ENCODE data around the gene CATSPERB. TPM values are rescaled to one million over a fixed set of nuclear protein-coding genes. Genes with fewer than 3 reads are reported as not detected.

The CATSPERB gene
- total RNA-seq, 2 experiments from 2014 or later: 5.3 to 7.1 TPM

DNA sequence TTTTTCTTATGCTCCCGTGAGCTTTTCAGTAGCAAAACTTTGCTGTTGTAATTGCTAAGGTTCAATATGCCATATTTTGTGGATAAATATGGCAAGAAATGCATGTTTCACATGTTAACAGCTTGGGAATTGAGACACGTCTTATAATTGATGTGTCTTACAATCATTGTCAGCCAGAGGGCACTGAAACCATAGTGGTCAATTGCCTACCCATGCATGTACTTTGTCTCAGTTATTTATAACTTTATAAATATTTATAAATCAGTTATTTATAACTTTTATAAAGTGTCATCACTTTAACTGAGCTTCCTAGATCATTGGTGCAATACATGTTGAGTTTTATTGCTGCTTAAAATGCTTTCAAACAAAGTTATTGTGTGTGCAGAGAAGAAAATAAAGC, 82.0 kb downstream of the CATSPERB start:
- Histone ChIP-seq H3K27me3 (ENCODE audit: control insufficient read depth in 1 of 2, insufficient read depth in 2 of 2, low read length in 2 of 2) (no peaks in the 10 kb centered on the region), H3K4me3 (ENCODE audit: low read length) (no peak overlapping the region), H3K27ac (ENCODE audit: low read depth in 1 of 2, low read length in 2 of 2) (no peak overlapping the region), H3K36me3 (ENCODE audit: insufficient read depth, low read length) (no peaks in the 10 kb centered on the region), H3K4me1 (ENCODE audit: insufficient read depth, low read length) (no peaks in the 10 kb centered on the region), H3K9me3 (ENCODE audit: control insufficient read depth in 1 of 2, insufficient read depth in 1 of 2, low read length in 2 of 2) (no peaks in the 10 kb centered on the region)
- no peak overlapping the region for H3K4me3 Mint-ChIP-seq
- peak; percentile 79 for TF ChIP-seq CTCF (IDR thresholded peaks at IDR 0.05)
- H3K36me3 Mint-ChIP-seq (ENCODE audit: low read depth): peaks cover 6% of the 10 kb centered on the region
- no peaks in the 10 kb centered on the region for H3K9me3 Mint-ChIP-seq
- DNase-seq (peak in 5 of 14 experiments; percentile 11 to 54 (median 49)), ATAC-seq (ENCODE audit: poor library complexity) (peak; percentile 76)
- CTCF ChIA-PET: interaction anchor here (0.7 to 1.6 kb wide), 6 partner anchors 23 to 356 kb away, joined by 3 to 8 read pairs (median 3); no protein-coding TSS in a partner anchor
- H3K4me1 Mint-ChIP-seq (ENCODE audit: low read depth): no peaks in the 10 kb centered on the region
- H3K27me3 Mint-ChIP-seq: no peaks in the 10 kb centered on the region
- intact Hi-C loops (cut with DNase I, micrococcal nuclease): loop anchor here (1.0 to 5.0 kb wide), 3 partner anchors 261 to 456 kb away; partner anchors contain the start of gene ATXN3 (in 1 of the 2)
- POLR2A ChIA-PET: interaction anchor here (0.7 to 1.0 kb wide), 3 partner anchors 231 to 390 kb away, joined by 3 read pairs; partner anchors contain the start of gene TRIP11
- H3K27ac Mint-ChIP-seq: no peak overlapping the region

DNA sequence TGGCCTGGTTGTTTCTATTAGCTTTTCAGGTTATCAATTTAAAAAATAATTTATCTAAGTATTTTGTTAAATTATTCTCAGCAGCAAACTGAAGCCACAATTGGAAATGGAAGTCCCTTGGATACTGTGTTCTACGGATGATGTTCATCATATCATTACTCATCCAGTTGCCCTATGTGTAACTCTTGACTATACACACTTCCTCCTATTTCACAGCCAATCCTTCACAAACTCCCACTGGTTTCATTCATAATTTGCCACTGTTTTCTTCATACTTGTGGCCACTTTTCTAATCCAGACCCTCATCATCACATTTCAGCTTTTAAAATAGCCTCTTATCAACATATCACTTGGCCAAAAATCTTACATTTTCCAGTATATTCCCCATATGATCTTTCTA, 84.0 kb downstream of the CATSPERB start:
- H3K36me3 ChIP-seq (ENCODE audit: insufficient read depth, low read length): no peaks in the 10 kb centered on the region
- H3K9me3 Mint-ChIP-seq: no peaks in the 10 kb centered on the region
- no peaks in the 10 kb centered on the region for H3K4me1 Mint-ChIP-seq (ENCODE audit: low read depth)
- H3K4me3 Mint-ChIP-seq: no peak overlapping the region
- no peak for TF ChIP-seq CTCF (IDR thresholded peaks at IDR 0.05)
- CTCF ChIA-PET: no interaction called here
- H3K4me1 ChIP-seq (ENCODE audit: insufficient read depth, low read length): no peaks in the 10 kb centered on the region
- H3K27ac Mint-ChIP-seq: no peak overlapping the region
- H3K9me3 ChIP-seq (ENCODE audit: control insufficient read depth in 1 of 2, insufficient read depth in 1 of 2, low read length in 2 of 2): no peaks in the 10 kb centered on the region
- ATAC-seq (ENCODE audit: poor library complexity) (no peak), DNase-seq (no peak)
- H3K27me3 Mint-ChIP-seq: no peaks in the 10 kb centered on the region
- intact Hi-C loops (cut with DNase I, micrococcal nuclease): no loop called here
- H3K27me3 ChIP-seq (ENCODE audit: control insufficient read depth in 1 of 2, insufficient read depth in 2 of 2, low read length in 2 of 2): no peaks in the 10 kb centered on the region
- H3K27ac ChIP-seq (ENCODE audit: low read depth in 1 of 2, low read length in 2 of 2): no peak overlapping the region
- POLR2A ChIA-PET: no interaction called here
- H3K4me3 ChIP-seq (ENCODE audit: low read length): no peak overlapping the region
- H3K36me3 Mint-ChIP-seq (ENCODE audit: low read depth): peaks cover 6% of the 10 kb centered on the region

DNA sequence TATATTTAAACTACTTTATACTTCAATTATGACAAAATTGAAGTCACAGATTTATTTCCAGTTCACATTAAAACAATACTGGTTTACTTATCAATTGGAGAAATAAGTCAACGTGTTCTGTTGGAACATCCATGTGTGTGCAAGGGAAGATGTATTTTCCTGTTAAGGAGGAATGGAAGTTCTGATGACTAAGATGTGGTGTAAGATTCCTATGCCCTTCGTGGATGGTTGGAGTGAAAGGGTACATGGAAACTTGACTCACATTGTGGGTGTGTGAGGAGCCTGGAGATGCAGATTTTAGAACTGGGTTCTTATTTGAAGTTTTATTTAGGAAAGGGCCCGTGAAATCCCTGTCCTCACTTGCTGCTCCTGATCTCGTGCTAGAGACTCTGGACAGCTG, 95.3 kb downstream of the CATSPERB start:
- ATAC-seq (ENCODE audit: poor library complexity) (no peak), DNase-seq (no peak)
- no peaks in the 10 kb centered on the region for H3K36me3 ChIP-seq (ENCODE audit: insufficient read depth, low read length)
- Mint-ChIP-seq H3K27ac (no peak overlapping the region), H3K36me3 (ENCODE audit: low read depth) (no peaks in the 10 kb centered on the region), H3K27me3 (no peaks in the 10 kb centered on the region), H3K4me3 (no peak overlapping the region), H3K9me3 (peaks cover 2% of the 10 kb centered on the region), H3K4me1 (ENCODE audit: low read depth) (no peaks in the 10 kb centered on the region)
- no peak overlapping the region for H3K27ac ChIP-seq (ENCODE audit: low read depth in 1 of 2, low read length in 2 of 2)
- H3K4me3 ChIP-seq (ENCODE audit: low read length): no peak overlapping the region
- H3K27me3 ChIP-seq (ENCODE audit: control insufficient read depth in 1 of 2, insufficient read depth in 2 of 2, low read length in 2 of 2): no peaks in the 10 kb centered on the region
- no peaks in the 10 kb centered on the region for H3K4me1 ChIP-seq (ENCODE audit: insufficient read depth, low read length)
- POLR2A ChIA-PET: no interaction called here
- TF ChIP-seq CTCF (IDR thresholded peaks at IDR 0.05): no peak
- CTCF ChIA-PET: no interaction called here
- intact Hi-C loops (cut with DNase I, micrococcal nuclease): no loop called here
- H3K9me3 ChIP-seq (ENCODE audit: control insufficient read depth in 1 of 2, insufficient read depth in 1 of 2, low read length in 2 of 2): no peaks in the 10 kb centered on the region
